Nephron (organoid): ENCODE measurements around the gene SLC25A48.

ENCODE experiments used
- H3K27ac Mint-ChIP-seq, 3 experiments: 2 replicates each; pipeline ENCODE4 v1.8.0; 2020; ENCODE audit warnings: mixed read lengths in 3 of 3, mild to moderate bottlenecking in 2 of 3, moderate library complexity in 1 of 3
- H3K27me3 Mint-ChIP-seq: 2 replicates; pipeline ENCODE4 v1.8.0; 2021; ENCODE audit warnings: low read depth, mild to moderate bottlenecking, moderate library complexity, mixed read lengths
- H3K36me3 Mint-ChIP-seq: 2 replicates; pipeline ENCODE4 v1.8.0; 2020; ENCODE audit warnings: low read depth, mixed read lengths
- H3K4me1 Mint-ChIP-seq: 2 replicates; pipeline ENCODE4 v1.8.0; 2020; ENCODE audit warnings: mixed read lengths
- H3K4me3 Mint-ChIP-seq, 3 experiments: 2 replicates each; pipeline ENCODE4 v1.8.0; 2020; ENCODE audit warnings: mild to moderate bottlenecking in 3 of 3, mixed read lengths in 3 of 3, moderate library complexity in 2 of 3
- H3K9me3 Mint-ChIP-seq: 2 replicates; pipeline ENCODE4 v1.8.0; 2020; ENCODE audit warnings: mixed read lengths
- TF ChIP-seq, protein P1 (sequence below), 3 experiments: fragments of 200-600 bp; sonication (generic); IDR thresholded peaks; one replicate each; pipeline ENCODE4 v1.5.0; 2021; ENCODE audit warnings: antibody characterized with exemption in 3 of 3; ENCODE audit not compliant: unreplicated experiment in 3 of 3

SLC25A48 gene, protein sequence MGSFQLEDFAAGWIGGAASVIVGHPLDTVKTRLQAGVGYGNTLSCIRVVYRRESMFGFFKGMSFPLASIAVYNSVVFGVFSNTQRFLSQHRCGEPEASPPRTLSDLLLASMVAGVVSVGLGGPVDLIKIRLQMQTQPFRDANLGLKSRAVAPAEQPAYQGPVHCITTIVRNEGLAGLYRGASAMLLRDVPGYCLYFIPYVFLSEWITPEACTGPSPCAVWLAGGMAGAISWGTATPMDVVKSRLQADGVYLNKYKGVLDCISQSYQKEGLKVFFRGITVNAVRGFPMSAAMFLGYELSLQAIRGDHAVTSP

DNA sequence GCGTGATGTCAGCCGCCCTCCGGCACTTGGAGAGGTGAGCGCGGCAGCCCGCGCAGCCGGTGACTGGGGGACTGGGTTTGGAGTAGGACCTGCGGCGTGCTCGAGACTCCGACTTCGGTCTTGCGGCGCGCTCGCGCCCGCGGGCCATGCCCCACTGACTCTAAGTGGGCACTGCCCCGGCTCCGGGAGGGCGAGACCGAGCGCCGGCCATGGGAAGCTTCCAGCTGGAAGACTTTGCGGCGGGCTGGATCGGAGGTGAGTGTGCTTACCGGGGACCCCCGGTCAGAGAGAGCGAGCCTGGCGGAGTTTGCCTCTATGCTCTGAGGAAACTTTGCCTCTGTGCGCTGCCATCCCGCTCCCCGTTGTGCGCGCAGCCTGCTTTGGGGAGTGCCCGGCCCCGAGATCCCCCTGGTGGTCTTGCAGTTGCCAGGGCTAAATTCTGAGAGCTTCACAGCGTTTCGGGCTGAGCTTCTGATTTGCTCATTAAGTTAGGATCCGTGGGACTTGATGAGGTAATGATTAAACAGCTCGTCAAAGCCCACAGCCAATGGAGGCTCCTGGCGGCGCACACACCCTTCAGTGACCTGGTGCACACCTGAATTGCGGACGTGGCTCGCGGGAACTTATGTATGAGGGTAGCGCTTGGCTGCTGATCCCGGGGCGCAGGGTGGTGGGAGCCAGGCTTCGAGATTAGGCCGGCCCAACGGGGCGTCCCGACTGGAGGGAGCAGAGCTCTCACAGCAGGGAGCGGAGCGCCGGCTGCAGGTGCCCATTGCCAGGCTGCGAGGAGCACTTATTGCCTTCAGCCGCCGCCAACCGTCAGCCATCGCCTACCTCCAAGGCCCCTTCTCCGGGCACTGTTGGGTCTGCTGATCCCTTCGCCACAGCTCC is at the start of gene SLC25A48:
SLC25A48 (plus strand) TSS at position 25 of the 891 bp plus-strand sequence; CDS start at position 210, 185 bp downstream.
- TF ChIP-seq, protein P1, sequence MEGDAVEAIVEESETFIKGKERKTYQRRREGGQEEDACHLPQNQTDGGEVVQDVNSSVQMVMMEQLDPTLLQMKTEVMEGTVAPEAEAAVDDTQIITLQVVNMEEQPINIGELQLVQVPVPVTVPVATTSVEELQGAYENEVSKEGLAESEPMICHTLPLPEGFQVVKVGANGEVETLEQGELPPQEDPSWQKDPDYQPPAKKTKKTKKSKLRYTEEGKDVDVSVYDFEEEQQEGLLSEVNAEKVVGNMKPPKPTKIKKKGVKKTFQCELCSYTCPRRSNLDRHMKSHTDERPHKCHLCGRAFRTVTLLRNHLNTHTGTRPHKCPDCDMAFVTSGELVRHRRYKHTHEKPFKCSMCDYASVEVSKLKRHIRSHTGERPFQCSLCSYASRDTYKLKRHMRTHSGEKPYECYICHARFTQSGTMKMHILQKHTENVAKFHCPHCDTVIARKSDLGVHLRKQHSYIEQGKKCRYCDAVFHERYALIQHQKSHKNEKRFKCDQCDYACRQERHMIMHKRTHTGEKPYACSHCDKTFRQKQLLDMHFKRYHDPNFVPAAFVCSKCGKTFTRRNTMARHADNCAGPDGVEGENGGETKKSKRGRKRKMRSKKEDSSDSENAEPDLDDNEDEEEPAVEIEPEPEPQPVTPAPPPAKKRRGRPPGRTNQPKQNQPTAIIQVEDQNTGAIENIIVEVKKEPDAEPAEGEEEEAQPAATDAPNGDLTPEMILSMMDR (IDR thresholded peaks at IDR 0.05; ENCODE audit: unreplicated experiment in 3 of 3): peak; percentile 73 to 82 (median 76)
- Mint-ChIP-seq H3K36me3 (no peaks in the 10 kb centered on the region), H3K27ac (no peak within 1 kb of the TSS), H3K27me3 (peaks cover 97% of the 10 kb centered on the region), H3K4me3 (peak within 1 kb of the TSS; percentile 80 to 82 (median 80)), H3K4me1 (peaks cover 19% of the 10 kb centered on the region), H3K9me3 (peaks cover 19% of the 10 kb centered on the region)

DNA sequence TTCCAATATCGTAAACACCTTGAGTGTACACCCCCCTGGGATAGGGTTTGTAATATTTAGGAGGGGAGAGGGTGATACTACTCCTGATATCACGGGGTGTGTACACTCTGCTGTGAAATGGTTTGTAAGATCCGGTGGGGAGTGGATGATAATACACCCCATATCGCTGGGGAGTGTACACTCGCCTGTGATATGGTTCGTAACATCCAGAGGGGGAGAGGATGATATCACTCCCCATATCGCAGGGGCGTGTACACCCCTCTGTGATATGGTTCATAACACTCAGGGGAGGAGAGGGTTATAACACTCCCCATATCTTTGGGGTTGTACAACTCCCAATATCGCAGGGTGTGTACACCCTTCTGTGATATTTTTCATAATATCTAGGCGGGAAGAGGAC is 33.8 kb upstream of the SLC25A48 start:
- H3K36me3 Mint-ChIP-seq: no peaks in the 10 kb centered on the region
- no peaks in the 10 kb centered on the region for H3K9me3 Mint-ChIP-seq
- no peak overlapping the region for H3K4me3 Mint-ChIP-seq
- TF ChIP-seq, protein P1 (IDR thresholded peaks at IDR 0.05; ENCODE audit: unreplicated experiment in 3 of 3): no peak
- H3K27ac Mint-ChIP-seq: no peak overlapping the region
- H3K27me3 Mint-ChIP-seq: peaks cover 45% of the 10 kb centered on the region
- H3K4me1 Mint-ChIP-seq: no peaks in the 10 kb centered on the region

DNA sequence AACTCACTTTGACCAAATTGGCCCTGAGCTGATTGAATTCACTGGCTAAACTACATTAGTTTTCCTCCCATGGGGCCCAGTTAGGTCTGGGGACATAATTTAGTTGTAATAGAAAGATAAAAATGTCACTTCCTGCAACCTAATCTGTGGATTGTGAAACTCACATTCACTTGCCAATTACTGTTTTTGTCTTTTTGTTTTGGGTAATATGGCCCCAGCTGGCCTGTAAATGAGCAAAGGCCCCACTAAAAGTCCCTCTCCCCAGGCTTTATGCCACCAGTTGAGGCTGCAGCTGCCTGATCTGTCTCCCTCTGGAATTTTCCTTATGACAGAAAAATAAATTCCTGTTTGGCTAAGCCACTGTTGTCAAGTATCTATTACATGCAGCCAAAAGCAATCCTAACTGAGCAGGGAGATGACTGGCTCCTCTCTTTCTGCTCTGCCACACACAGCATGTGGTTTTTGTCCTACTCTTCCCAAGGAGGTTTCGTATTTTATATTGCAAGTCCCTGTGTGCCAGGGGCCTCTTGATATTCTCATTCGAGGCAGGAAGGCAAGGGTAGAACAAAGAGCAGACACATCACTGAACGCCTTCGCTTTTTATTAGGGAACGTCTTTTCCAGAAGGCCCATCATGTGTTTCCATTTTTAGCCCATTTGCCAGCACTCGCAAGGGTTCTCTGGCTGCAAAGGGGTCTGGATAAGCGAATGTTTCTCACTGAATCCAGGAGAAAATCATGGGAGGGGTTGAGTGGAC is 24.1 kb upstream of the SLC25A48 start:
- H3K27me3 Mint-ChIP-seq: peaks cover 8% of the 10 kb centered on the region
- no peak overlapping the region for H3K4me3 Mint-ChIP-seq
- H3K9me3 Mint-ChIP-seq: peaks cover 3% of the 10 kb centered on the region
- peaks cover 18% of the 10 kb centered on the region for H3K4me1 Mint-ChIP-seq
- TF ChIP-seq, protein P1 (IDR thresholded peaks at IDR 0.05; ENCODE audit: unreplicated experiment in 3 of 3): no peak
- peaks cover 4% of the 10 kb centered on the region for H3K36me3 Mint-ChIP-seq
- no peak overlapping the region for H3K27ac Mint-ChIP-seq

DNA sequence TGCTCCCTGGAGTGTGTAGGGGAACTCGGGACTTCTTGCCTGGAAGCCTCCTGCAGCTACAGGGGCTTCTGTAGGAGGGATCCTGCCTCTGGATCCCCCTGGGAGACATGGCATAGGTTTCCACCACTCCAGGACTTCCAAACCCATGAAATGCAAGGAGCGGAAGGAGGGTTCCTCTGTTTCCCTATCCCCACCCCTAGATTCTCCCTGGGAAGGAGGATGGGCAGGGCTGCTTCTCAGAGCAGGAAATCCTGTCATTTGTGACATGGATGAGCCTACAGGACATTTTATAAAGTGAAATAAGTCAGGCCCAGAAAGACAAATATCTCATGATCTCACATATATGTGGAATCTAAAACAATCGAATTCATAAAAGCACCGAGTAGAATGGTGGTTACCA is 23.5 kb upstream of the SLC25A48 start:
- Mint-ChIP-seq H3K36me3 (peaks cover 4% of the 10 kb centered on the region), H3K9me3 (peaks cover 3% of the 10 kb centered on the region), H3K27ac (no peak overlapping the region), H3K27me3 (peaks cover 8% of the 10 kb centered on the region), H3K4me1 (peaks cover 18% of the 10 kb centered on the region), H3K4me3 (no peak overlapping the region)
- TF ChIP-seq, protein P1 (IDR thresholded peaks at IDR 0.05; ENCODE audit: unreplicated experiment in 3 of 3): no peak

DNA sequence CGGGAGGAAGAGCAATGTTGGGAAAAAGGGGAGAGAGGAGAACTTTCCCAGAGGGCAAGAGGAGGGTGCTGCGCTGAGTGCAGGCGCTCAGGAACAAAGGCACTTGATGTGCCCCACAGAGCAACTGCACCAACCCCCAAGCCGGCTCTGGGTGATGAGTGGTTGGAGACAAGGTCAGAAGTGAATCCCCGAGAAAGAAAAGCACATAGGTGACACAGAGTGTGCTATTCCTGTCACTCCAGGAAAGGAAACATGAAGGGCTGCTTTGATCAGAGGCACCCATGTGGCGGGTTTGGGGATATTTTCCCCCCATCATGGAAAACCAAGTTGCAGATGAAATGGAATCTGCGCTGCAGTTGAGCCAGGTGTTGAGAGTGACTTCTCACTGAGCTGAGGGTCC is 20.7 kb upstream of the SLC25A48 start:
- no peak overlapping the region for H3K4me3 Mint-ChIP-seq
- TF ChIP-seq, protein P1 (IDR thresholded peaks at IDR 0.05; ENCODE audit: unreplicated experiment in 3 of 3): no peak
- H3K36me3 Mint-ChIP-seq: peaks cover 4% of the 10 kb centered on the region
- H3K27ac Mint-ChIP-seq: no peak overlapping the region
- peaks cover 18% of the 10 kb centered on the region for H3K4me1 Mint-ChIP-seq
- peaks cover 8% of the 10 kb centered on the region for H3K27me3 Mint-ChIP-seq
- peaks cover 3% of the 10 kb centered on the region for H3K9me3 Mint-ChIP-seq
